ENCODE data around the gene SNN.

The SNN gene

GRCh38 chr16:11668623-11669379 lies 546 bp downstream of the SNN start:
- DNase-seq = no peak

GRCh38 chr16:11669380-11670146 lies 1.3 kb downstream of the SNN start:
- no peak for DNase-seq

GRCh38 chr16:11670171-11671131 lies 2.2 kb downstream of the SNN start:
- no peak for DNase-seq

- no peak for DNase-seq
Measured at GRCh38 chr16:11671271-11671670, 3.0 kb downstream of the SNN start.

GRCh38 chr16:11671676-11672075 lies 3.4 kb downstream of the SNN start:
- DNase-seq = no peak

- DNase-seq = no peak
Measured at GRCh38 chr16:11672206-11673090, 4.2 kb downstream of the SNN start.

- no peak for DNase-seq
Measured at GRCh38 chr16:11673091-11674000, 5.1 kb downstream of the SNN start.

GRCh38 chr16:11674001-11674817 lies 6.0 kb downstream of the SNN start:
- no peak for DNase-seq

- DNase-seq = no peak
Measured at GRCh38 chr16:11674818-11675560, 6.7 kb downstream of the SNN start.

GRCh38 chr16:11675561-11676511 lies 7.6 kb downstream of the SNN start:
- no peak for DNase-seq

GRCh38 chr16:11676799-11677198 lies 8.5 kb downstream of the SNN start:
- no peak for DNase-seq

GRCh38 chr16:11677451-11677951 lies 9.2 kb downstream of the SNN start:
- no peak for DNase-seq

- no peak for DNase-seq
Measured at GRCh38 chr16:11677959-11678881, 10.0 kb downstream of the SNN start.

- peak; percentile 42 for DNase-seq
Measured at GRCh38 chr16:11679250-11679649, 11.0 kb downstream of the SNN start.

- no peak for DNase-seq
Measured at GRCh38 chr16:11679941-11680911, 12.0 kb downstream of the SNN start.

Data from right forelimb (tissue), 1 donor.